ENCODE results near the gene HOXA3. TPM values are rescaled to one million over a fixed set of nuclear protein-coding genes. Genes with fewer than 3 reads are reported as not detected.

HOXA3 gene
- total RNA-seq, 4 donors from 2014 or later: 4.9 to 20.2 (median 13.2) TPM

DNA sequence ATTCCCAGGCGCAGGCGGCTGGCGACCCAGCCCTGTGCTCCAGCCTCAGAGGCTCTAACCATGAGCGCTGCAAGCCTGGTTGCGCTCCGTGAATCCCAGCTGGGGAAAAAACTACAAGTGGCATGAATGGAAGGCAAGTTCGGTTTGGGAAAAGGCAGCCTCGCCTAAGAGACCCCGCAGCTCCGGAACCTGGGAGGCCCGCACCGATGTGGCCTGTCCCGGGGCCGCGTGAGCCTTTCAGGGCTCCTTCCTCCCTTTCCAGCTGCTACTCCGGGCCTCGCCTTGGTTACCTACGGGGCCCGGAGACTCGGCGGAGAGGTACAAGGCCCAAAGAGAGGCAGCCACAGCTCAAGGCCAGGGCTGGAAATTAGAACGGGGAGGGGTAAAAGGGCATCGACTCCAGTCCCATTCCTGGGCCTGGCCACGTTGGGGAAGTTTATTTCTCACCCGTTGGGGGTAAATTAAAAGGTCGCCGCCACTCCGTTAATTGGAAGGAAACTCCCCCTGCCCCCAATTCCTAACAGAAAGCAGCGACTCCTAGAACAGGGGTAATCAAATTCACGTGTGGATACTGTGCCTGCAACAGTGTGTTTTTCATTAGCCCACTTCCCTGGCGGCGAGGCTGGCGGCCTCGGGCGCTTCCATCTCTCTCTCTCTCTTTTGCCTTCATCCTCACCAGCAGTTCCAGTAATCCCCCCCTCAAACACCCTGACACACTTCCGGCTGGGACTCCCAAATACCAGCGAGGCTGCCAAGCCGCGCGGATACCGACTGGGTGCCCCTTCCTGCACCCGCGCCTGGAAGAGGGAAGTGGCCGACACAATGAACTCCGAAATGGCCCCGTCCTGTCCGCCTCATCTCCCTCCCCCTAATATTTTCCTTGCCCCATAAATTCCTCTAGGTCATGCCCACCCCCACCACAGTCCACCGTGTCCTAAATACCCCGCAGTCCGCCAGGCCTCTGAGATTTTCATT lies 14.4 kb upstream of the HOXA3 start:
- TF ChIP-seq, protein P1, sequence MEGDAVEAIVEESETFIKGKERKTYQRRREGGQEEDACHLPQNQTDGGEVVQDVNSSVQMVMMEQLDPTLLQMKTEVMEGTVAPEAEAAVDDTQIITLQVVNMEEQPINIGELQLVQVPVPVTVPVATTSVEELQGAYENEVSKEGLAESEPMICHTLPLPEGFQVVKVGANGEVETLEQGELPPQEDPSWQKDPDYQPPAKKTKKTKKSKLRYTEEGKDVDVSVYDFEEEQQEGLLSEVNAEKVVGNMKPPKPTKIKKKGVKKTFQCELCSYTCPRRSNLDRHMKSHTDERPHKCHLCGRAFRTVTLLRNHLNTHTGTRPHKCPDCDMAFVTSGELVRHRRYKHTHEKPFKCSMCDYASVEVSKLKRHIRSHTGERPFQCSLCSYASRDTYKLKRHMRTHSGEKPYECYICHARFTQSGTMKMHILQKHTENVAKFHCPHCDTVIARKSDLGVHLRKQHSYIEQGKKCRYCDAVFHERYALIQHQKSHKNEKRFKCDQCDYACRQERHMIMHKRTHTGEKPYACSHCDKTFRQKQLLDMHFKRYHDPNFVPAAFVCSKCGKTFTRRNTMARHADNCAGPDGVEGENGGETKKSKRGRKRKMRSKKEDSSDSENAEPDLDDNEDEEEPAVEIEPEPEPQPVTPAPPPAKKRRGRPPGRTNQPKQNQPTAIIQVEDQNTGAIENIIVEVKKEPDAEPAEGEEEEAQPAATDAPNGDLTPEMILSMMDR (IDR thresholded peaks at IDR 0.05): no peak
- no peak for TF ChIP-seq POLR2A (IDR thresholded peaks at IDR 0.05)
- intact Hi-C loops (cut with DNase I; ENCODE audit: low total_unique reads): loop anchor here (5.0 to 10.0 kb wide), 2 partner anchors 962 to 1310 kb away; partner anchors contain the start of genes CBX3 and HNRNPA2B1
- peak overlapping the region; percentile 28 for H3K4me3 ChIP-seq (ENCODE audit: low read depth, poor library complexity, severe bottlenecking)
- no peak for DNase-seq (ENCODE audit: low spot score in 2 of 2)
- WGBS, 2 donors: 17 to 21% methylated on average over 47 of the region's 50 CpGs

DNA sequence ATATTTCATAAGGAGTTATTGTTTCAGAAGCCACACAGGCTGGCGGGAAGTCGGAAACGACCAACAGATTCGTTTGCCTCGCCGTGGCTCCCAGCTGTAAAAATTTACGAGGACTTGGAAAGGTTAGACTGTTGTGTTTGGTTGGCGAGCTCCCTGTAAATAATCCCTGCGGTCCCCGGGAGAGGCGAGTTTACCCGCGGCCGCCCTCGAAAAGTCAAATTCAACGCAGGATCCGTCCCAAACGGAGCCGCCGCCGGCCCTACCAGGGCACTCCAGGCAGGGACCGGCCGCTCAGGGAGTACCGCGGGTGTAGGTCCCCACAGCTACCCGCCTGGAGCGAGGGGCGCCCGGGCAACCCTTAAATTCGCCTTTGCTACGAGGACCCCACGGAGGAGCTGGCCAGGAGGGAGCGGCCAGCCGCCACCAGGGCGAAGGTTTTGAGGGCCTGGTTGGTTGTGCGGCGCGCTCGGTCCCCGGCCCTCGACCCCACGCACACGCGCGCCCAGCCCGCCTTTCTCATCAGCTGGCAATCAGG lies 13.7 kb upstream of the HOXA3 start:
- intact Hi-C loops (cut with DNase I; ENCODE audit: low total_unique reads): loop anchor here (5.0 to 10.0 kb wide), 2 partner anchors 961 to 1309 kb away; partner anchors contain the start of genes CBX3 and HNRNPA2B1
- DNase-seq (ENCODE audit: low spot score in 2 of 2): no peak
- no peak for TF ChIP-seq POLR2A (IDR thresholded peaks at IDR 0.05)
- TF ChIP-seq, protein P1 (IDR thresholded peaks at IDR 0.05): no peak
- H3K4me3 ChIP-seq (ENCODE audit: low read depth, poor library complexity, severe bottlenecking): peak overlapping the region; percentile 28
- 13 to 19% methylated on average over 20 to 34 of the region's 46 CpGs for WGBS, 2 donors

DNA sequence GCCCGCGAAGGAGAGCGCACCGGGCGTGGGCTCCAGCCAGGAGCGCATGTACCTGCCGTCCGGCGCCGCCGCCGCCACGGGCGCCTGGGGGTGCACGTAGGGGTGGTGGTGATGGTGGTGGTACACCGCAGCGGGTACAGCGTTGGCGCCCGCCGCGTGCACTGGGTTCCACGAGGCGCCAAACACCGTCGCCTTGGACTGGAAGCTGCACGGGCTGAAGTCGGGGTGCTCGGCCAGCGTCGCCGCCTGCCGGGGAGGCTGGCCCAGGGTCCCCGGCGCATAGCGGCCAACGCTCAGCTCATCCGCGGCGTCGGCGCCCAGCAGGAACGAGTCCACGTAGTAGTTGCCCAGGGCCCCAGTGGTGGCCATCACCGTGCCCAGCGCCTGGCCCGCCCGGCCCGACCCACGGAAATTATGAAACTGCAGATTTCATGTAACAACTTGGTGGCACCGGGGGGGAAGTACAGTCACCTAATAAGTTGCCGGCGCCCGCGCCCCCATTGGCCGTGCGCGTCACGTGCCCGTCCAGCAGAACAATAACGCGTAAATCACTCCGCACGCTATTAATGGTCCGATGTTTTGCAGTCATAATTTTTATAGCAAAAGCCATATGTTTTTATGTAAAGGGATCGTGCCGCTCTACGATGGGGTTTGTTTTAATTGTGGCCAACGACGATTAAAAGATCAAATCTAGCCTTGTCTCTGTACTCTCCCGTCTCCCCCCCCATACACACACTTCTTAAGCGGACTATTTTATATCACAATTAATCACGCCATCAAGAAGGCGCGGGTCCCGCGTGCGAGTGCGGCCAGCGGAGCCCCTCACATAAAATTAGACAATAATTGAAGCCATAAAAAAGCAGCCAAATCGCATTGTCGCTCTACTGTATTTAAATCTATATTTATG lies 13.0 kb upstream of the HOXA3 start, which contains the start of gene HOXA9:
Gene HOXA9, minus strand, starts transcription at position 449 of the 907 bp plus-strand sequence. Its CDS starts 80 bp downstream, at position 369.
- 1% methylated on average over 60 to 61 of the region's 82 CpGs for WGBS, 2 donors
- peak; percentile 94 to 98 for DNase-seq (ENCODE audit: low spot score in 2 of 2)
- H3K4me3 ChIP-seq (ENCODE audit: low read depth, poor library complexity, severe bottlenecking): peak within 1 kb of the TSS; percentile 54
- intact Hi-C loops (cut with DNase I; ENCODE audit: low total_unique reads): loop anchor here (5.0 to 10.0 kb wide), 2 partner anchors 961 to 1308 kb away; partner anchors contain the start of genes CBX3 and HNRNPA2B1
- TF ChIP-seq, protein P1 (IDR thresholded peaks at IDR 0.05): no peak
- TF ChIP-seq POLR2A (IDR thresholded peaks at IDR 0.05): no peak

DNA sequence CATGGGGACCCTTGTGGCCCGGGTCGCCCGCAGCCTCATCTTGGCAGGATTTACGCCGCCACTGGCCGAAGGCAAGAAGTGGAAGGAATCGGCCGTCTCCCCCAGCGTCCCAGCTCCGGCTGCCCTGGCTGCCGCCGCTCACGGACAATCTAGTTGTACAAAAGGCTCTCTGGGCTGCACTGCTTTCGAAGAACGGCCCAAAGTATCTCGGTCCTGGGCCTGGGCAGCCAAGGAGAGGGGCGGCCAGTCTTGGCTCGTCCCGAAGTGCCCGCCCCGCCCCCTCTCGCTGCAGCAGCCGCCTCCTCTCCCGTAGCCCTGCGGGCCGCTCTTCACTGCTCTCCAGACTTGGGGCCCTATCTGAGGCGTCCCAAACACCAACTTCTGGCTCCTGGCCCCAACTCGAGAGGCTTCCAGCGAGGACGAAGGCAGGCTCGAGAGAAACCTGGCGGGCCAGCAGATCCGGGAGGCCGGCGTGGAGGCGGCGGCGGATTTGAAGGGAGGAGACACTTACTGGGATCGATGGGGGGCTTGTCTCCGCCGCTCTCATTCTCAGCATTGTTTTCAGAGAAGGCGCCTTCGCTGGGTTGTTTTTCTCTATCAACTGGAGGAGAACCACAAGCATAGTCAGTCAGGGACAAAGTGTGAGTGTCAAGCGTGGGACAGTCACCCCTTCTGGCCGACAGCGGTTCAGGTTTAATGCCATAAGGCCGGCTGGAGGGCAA lies 12.1 kb upstream of the HOXA3 start:
- DNase-seq (ENCODE audit: low spot score in 2 of 2): no peak

More for the DNA sequence above, 12.1 kb upstream of the HOXA3 start:
- H3K4me3 ChIP-seq (ENCODE audit: low read depth, poor library complexity, severe bottlenecking): peak overlapping the region; percentile 54
- intact Hi-C loops (cut with DNase I; ENCODE audit: low total_unique reads): loop anchor here (5.0 to 10.0 kb wide), 3 partner anchors 797 to 1307 kb away; partner anchors contain the start of genes CBX3 and HNRNPA2B1
- no peak for TF ChIP-seq POLR2A (IDR thresholded peaks at IDR 0.05)
- TF ChIP-seq, protein P1 (IDR thresholded peaks at IDR 0.05): no peak
- 1% methylated on average over 46 to 47 of the region's 47 CpGs for WGBS, 2 donors

Measured in lower leg skin (tissue), 4 donors.